GM23248 (cell line): ENCODE results near the gene ZNF234.

ENCODE experiments used
- EZH2 ChIP-seq: fragments of 200-600 bp; sonication (generic); IDR thresholded peaks from 2 replicates; pipeline ENCODE4 v1.6.1; 2018; ENCODE audit warnings: antibody characterized with exemption, mild to moderate bottlenecking; ENCODE audit not compliant: insufficient read depth, poor library complexity, severe bottlenecking
- EZH2phosphoT487 ChIP-seq: fragments of 200-600 bp; sonication (generic); IDR thresholded peaks from 2 replicates; pipeline ENCODE4 v1.6.1; 2018; ENCODE audit warnings: antibody characterized with exemption, moderate library complexity, mild to moderate bottlenecking, low read depth; ENCODE audit not compliant: insufficient read depth

- TF ChIP-seq EZH2 = no peak
- TF ChIP-seq EZH2phosphoT487 = no peak
Observed at GRCh38 chr19:44164673-44165512, 23.5 kb downstream of the ZNF234 start, which contains the start of gene ZNF226.
